Activated effector memory CD4-positive, alpha-beta T cell treated with Interleukin-2 at 50 U/mL for 16 hours (primary cell): ENCODE measurements around the gene ARMH3.

Experiments
- DNase-seq: peaks from one replicate; pipeline ENCODE4 v3.0.0-alpha.2; 2020

The ARMH3 gene

DNA sequence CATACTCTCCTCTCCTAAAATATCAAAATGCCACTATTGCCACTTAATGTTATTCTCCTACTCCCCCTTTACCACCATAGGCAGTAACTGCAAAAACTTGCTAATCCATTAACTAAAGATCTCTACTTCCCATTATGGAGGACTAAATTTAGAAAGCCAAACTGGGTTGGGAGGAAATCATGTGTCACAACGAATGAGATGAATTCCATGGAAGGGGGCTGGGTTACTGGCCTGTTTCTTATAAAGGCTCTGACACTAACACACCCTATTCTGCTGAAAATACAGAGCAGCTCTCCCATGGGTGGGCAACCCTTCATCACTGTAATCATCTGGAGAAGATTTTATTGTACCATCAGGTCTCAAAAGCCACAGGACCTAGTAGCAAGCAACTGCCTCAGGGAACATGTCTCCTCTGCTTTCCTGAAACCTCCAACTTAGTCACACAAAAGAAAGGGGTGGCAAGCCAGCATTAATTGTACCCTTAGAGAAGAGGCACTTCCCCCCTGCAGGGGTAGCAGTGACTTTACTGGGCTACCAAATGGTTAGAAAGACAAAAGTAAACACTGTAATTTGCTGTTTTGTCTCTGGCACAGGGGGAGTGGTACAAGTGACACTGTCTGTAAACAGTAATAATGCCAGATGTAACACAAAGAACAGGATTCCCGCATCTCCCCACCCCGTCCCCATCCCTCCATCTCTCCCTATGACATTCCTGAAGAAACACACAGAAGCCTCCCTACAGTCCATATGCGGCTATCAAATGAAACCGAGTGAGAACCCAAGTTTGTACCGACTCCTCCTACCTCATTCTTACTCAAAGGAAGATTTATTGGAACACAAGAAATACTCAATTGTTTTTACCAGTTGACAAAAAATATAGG, 81.6 kb downstream of the ARMH3 start:
- DNase-seq, result no peak

DNA sequence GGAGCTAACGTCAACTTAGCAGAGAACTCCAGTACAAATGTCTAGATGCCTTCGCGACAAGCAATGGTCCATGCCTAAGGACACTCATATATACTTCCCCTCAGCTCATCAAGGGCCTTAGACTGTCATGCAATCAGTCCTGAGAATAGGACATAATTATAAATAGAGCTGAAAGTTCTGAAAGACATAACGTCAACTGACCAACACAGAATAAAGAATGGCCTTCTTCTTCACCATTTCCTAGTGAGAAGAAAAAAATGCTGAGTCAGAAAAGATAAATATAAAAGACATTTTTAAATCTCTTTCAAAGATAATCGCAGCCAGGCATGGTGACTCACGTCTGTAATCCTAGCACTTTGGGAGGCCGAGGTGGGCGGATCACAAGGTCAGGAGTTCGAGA, 83.2 kb downstream of the ARMH3 start:
- no peak for DNase-seq

DNA sequence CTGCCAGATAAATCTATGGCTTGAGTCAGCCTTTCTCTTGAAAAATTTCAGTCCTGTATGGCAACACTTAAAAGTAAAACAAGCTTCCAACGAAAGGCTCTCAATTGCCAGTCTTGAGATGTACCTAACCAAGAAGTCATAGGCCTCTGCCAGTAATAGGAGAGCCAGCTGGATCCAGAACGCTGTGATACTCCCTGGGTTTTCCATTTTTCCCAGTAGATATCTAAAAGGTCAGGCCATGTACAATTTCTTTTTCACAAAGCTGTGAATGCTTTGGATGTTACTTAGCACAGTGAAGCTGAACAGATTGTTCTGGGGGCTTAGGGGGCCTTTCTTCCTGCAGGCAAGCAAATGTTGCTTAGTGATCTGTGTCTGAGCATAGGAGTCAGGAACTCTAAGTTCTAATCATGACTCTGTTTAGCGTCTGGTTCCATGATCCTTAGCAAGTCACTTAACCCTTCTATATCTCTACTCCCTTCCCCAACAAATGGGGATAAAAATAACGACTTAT, 86.5 kb downstream of the ARMH3 start:
- no peak for DNase-seq

DNA sequence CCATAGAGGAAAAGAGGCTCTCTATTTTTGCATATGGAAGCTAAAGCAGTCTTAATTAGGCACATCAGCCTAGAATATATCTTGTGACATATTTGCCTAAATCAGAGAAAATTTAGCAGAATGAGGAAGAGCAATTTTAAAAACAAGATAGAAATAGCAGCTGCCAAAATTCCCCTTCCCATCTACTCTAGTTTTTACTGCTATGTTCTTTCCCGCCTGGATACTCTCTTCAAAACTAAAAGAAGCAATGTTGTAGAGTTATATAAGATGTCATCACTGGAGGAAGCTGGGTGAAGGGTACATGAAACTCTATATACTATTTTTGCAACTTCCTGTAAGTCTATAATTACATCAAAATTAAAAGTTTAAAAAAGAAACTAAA, 87.0 kb downstream of the ARMH3 start:
- DNase-seq, result no peak

DNA sequence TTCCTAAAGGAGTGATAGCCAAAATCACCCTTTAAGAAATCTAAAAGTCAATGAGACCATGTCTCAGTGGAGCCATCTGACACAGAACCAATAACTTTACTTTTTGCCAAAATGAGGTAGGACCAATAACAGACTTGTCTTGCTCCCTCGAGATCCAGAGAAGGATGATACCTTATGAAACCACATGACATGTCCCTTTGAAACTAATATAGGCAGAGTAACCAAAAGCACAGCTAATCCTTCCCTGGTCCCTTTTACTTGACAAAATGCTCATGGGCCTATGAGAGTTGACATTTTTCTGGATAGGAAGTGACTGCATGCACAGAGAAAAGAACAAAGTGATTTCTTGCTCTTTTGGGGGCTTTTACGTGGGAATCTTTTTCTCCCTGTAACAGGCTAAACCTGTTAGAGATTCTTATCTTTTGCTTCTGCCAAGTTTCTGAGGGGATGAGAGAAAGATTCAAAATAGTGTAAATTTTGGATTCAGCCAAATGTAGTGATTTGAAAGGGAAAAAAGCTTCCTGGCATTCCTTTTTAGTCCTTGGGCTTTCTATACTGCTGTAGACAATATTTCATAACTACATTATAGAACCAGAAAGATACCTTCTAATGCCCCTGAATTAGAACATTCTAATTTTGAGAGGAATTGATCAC, 87.6 kb downstream of the ARMH3 start:
- no peak for DNase-seq

DNA sequence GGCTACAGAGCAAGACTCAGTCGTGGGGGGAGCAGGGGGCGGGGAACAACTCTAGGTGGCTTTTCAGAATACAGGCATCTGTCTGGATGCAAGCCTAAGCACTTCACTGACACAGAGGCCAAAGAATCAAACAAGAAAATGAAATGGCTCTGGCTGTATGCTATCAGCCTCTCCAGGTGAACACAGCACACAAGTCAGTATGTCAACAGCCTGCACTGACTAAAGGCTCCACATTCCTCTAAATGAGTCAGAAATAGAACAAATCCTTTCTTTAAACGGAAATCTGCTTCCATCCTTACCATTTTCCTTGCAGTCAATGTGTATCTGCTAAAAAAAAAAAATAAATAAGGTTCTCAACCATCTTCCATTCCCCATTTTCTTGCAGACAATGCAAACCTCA, 88.3 kb downstream of the ARMH3 start:
- DNase-seq, result no peak

DNA sequence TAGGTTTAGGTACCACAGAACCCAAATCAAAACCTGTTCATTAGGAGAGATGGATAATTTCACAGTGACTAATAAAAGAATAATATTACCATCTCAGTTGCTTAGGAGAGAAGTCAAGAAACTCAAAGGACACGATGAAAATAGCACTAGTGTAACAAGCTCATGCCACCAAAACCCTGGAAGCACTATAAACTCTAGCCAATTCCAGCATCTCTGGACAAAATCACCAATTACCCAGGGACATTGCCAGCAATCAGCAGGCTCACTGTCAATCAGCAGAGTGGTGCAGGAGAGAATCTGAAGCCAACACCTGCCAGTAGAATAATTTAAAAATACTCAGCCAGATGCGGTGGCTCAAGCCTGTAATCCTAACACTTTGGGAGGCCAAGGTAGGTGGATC, 88.9 kb downstream of the ARMH3 start:
- DNase-seq, result no peak

DNA sequence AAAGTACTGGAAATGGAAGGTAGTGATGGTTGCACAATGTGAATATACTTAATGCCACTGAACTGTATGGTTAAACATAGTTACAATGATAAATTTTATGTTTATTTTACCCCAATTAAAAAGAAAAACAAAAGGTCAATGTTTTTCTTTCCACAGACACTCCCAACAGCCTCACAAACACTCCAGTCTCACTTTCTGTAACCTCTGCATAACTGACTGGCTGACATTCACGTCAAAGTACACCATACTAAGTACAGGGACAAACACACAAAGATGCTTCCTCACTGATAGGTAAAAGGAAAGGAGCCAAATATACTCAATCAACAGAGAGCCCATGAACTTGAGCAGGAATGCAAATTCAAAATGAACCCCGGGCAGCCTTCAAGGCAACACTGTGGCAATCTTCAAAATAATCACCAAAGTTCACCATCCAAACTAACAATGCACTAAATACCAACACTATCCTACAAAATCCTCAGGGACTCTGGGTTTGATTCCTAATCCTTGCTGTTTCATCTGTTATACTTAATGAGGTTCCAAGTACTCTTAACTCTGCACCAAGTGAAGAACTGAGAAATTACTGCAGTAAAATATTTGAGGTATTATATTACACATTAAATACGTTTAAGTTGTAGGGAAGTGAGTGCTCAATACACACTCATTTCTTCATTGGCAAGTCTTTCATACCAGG, 90.8 kb downstream of the ARMH3 start:
- DNase-seq, result no peak

DNA sequence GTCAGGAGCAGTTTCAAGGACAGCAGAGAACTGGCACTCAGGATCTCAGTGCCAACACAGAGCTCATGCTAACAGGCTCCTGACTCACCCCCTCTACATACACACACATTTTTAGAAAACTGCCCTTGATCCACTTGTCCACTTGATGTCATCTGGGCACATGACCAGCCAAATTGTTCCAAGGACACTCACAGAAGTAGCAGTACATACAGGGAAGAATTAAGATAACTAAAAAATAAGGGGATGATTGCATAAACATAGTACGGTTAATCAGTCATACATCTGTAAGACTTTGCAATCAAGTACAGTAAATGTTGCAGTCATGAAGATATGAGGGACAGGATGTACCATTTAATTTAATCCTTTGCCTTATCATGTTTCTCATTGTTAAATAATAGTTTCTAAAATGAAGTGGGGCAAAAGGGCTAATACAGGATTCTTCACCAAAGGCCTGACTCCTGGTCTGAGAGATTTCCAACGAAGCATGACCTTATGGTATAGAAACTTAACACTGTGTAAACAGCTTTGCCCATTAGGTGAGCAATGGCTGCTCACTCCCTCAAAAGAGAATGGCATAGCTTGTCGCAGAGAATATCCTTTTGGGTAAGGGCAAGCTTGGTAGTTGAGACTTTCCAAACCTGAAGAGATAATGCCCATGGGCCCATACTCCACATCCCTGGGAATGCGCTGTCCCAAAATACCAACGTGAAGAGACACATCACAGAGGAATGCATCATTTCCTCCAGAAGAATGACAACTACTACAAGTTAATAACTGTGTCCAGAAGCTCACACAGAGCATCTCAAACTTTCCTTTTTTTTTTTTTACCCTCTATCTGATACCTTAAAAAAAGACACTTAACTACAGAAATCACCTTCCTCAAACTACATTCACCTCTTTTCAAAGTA, 94.1 kb downstream of the ARMH3 start:
- no peak for DNase-seq

DNA sequence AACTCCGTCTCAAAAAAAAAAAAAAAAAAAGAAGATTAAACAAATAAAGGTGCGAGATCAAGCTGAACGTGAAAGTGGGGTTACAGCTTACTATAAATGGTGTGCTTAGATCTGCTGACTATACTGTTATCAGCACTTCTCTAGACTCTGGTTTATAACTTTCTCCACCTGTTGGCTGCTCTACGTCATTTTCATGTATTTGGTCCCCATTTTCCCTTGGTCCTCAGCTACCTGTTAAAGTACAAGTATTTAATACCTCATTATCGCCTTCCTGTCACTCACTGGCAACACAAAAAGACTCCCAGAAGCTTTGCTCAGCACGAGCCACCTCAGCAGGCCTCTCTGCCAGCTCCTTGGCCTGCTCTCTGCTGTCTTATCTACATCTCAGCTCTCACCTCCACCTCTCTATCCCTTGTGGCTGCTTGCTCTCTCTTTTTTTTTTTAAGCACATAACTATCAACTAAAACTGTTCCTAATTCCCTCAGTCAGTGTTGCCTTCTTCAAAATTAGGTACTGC, 95.0 kb downstream of the ARMH3 start:
- no peak for DNase-seq

DNA sequence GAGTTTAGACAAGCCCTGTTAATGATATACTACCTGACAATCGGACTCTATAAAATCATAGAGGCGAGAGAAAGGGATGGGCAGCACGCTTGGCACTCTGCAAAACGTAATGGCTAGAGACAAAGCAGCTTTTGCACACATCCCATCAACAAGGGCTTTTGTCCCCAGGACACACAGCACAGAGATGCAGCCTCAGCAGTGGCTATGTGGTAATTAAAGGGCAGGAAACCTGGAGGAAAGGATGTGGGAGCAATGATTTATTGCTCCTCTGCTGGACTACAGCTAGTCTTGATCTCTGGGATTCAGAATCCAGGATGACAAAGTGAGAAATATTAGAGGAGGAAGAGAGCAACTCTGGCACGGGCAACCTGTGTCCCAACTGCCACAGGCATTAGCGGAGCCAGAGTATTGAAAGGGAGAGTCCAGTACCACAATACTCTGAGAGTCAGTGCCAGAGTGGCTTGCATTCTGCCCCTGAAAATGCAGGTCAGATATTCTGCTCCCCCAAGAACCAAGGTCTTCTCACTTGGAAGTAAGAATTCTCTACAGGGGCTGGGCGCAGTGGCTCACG, 96.5 kb downstream of the ARMH3 start:
- DNase-seq, result no peak

DNA sequence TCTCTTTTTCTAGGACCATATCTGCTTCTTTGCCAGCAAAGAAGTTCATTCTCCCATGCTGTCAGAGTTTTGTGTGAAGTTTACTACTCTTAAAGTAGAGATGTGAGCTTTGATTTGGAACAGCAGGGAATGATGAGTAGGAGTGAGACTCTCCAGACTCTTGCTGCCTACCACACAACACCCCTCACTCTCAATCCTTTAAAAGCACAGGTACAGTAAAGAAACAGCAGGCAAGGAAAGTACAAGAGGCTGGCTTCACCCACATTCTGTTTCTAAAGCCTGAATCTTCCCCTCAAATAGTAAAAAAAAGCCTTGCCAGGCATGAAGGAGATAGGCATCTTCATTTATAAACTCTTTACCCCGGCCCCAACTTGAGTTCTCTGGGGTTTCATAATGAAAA, 97.3 kb downstream of the ARMH3 start:
- no peak for DNase-seq

DNA sequence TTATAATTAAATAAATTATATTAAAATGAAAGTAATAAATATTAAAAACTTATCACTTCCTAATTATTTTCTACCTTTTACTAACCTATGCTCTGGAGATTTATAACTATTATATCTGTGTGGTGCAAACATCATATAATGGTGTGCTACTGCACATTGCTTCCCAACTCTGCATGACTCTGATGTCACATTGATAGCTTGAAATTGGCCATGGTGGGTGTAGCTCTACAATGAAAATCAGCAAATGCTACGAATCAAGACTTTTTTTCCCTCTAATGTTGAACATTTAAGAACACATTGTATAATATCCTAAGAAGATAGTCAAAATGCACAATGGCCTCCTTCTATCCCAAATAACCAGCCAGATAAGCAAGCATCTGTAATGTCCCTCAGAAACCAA, 99.1 kb downstream of the ARMH3 start:
- DNase-seq, result no peak

DNA sequence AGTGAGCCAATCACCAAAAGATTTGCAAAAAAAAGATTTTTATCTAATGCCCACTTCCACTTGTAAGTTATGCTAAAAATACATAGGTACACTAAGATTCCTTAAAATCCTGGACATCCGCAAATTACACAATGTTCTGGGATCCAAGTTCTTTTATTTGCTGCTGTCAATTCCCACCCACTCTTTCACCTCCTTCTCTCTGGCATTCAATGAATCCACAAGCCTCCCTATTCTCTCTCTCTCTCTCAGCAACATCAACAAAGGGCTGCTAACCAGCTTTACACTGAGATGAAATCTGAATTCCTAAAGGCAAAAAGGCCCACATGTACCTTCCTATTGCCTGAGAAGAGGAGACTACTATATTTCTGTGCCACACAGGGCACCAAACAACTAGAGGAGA, 99.9 kb downstream of the ARMH3 start:
- no peak for DNase-seq

DNA sequence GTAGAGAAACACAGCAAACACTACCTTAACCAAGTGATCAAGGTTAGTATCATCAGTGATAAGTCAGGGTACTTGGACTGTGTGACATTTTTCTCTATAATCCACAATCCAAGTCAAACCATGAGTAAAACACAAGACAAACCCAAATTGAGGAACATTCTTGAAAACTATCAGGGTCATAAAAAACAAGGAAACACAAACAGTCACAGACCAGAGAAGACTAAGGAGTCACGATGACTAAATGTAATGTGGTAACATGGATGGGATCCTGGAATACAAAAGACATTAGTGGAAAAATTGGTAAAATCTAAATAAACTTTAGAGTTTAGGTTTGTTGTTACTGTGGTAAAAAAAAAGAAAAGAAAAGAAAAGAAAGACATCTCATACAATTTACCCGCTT, 103.8 kb downstream of the ARMH3 start:
- no peak for DNase-seq

DNA sequence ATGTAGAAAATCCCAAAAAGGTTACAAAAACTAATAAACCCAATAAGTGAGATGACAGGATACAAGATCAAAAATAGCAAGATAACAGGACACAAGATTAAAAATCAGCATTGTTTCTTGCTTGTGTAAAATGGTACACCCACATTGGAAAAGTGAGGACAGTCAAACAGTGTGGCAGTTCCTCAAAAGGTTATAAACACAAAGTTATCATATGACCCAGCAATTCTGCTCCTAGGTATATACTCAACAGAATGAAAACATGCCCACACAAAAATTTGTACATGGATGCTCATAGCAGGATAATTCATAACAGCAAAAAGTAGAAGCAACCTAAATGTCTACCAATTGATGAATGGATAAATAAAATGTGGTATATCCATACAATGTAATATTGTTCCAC, 105.8 kb downstream of the ARMH3 start:
- no peak for DNase-seq

DNA sequence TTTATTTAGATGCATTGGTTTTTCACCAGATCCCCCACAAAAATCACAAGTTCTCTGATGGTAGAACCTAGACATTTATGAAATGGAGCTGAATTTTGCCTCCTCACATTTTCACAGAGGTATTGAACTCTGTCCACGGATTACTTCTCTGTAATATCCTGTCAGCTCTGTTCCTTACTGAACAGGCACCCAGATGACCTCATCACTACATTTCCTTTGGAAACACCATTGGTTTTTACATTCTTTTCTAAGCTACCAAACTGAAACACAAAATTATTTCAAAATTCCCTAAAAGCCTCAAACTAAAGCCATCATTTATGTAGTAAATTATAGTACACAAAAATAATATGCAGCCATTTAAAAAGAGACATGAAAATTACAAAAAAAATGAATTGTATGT, 114.1 kb downstream of the ARMH3 start:
- DNase-seq, result no peak

DNA sequence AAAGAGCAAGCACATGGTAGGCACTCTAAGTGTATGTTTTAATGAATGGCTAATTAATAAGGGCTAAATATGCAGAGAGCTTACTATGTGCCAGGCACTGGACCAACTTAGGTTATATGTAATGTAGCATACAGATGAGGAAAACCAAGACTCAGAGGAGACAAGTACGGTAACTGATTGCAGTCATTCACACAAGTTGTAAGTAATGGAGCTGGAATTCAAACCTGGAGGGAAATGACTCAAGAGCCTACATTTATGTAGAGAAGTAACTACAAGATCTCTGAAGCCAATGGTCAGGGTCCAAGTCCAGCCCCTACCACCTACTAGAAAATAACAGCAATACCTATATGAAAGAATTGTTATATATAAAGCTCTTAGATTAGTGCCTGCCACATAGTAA, 115.1 kb downstream of the ARMH3 start:
- DNase-seq, result no peak

DNA sequence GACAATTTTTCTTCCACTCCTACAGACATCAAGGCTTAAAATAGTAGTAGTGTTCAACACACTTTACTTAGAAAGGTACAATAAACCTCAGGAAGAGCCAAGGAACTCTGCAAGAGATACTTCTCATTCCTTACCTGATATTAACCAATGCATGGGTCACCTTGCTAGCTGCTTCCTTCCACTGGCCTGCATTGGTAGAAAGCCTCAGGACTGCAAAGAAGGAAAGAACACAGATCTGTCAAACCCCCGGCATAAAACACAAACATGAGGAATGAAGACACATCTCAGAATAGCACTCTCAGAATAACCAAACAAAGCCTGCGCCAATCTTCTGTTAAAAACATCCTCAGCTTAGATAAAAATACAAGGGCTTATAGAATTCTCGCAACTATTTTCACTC, 116.2 kb downstream of the ARMH3 start:
- DNase-seq, result no peak

DNA sequence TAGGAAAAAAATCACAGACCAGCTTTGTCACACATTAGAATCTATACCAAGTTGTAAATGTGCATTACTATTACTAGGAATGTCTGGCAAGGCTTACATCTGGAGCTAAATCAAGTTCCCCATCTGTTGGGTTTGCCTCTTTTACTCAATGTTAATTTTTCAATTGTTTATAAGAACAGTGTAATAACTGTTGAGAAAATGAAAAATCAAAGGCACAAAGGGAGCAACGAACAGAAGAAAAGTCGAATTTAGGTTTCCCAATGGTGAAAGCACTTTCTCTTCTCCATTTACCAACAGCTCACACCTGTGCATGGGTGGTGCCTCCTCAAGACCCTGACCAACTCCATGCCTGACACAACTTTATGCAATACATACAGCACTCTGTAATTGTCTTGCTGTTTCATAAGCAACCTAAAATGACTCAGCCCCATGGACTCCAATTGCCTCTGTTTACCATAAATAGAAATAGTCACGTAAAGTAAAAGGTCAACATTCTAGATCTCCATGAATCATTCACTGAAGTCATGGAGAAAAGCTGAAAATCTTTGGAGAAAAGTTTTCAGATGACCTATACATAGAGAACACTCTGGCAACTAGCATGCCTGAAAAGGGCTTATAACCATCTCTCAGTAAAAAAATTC, 116.8 kb downstream of the ARMH3 start:
- no peak for DNase-seq

DNA sequence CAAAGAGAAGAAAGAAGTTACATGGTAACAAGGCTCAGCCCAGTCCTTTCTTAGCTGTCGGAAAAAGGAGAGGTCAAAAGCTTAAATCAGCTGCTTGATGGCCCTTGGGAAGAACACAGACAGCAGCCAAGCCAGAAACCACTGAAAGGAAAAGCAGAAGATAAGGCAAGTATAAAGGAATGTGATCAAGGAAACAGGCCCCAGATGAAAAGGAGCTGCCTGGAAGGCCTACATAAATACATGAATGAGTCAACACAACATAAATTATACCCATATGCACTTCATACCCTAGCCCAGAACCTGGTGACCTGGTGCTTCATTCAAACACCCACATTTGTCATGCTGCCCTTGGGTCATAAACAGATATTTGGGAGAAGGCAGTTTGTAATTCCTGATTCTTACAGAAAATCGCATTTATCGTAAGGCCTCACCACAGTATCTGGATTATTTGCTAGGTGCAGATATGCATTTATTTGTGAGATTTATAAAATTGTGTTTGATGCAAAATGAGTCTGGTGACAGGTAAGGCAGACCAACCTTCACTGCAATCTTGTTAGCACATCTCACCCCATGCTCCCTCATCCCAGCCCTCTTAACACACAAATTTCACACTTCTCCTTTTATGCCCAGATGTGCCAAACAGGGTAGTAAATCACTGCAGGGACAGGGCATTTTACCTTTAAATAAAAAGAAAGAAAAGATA, 117.5 kb downstream of the ARMH3 start:
- no peak for DNase-seq
